ENCODE results near the gene CDSN.

The CDSN gene

GRCh38 chr6:31135710-31136109 is 15.5 kb upstream of the CDSN start:
- TF ChIP-seq CTCF (IDR thresholded peaks at IDR 0.05; ENCODE audit: control insufficient read depth, insufficient read depth, low read depth, low read length, missing control alignments), result no peak
- no peak overlapping the region for H3K4me3 ChIP-seq (ENCODE audit: control insufficient read depth, low read depth, low read length)
- no peak for DNase-seq (ENCODE audit: low read depth)

- no peak for DNase-seq (ENCODE audit: low read depth)
- no peak overlapping the region for H3K4me3 ChIP-seq (ENCODE audit: control insufficient read depth, low read depth, low read length)
- no peak for TF ChIP-seq CTCF (IDR thresholded peaks at IDR 0.05; ENCODE audit: control insufficient read depth, insufficient read depth, low read depth, low read length, missing control alignments)
Measured at GRCh38 chr6:31132806-31133205, 12.6 kb upstream of the CDSN start.

- TF ChIP-seq CTCF (IDR thresholded peaks at IDR 0.05; ENCODE audit: control insufficient read depth, insufficient read depth, low read depth, low read length, missing control alignments), result no peak
- DNase-seq (ENCODE audit: low read depth), result no peak
- H3K4me3 ChIP-seq (ENCODE audit: control insufficient read depth, low read depth, low read length), result no peak overlapping the region
Measured at GRCh38 chr6:31131595-31131994, 11.3 kb upstream of the CDSN start.

- no peak for DNase-seq (ENCODE audit: low read depth)
- no peak overlapping the region for H3K4me3 ChIP-seq (ENCODE audit: control insufficient read depth, low read depth, low read length)
- TF ChIP-seq CTCF (IDR thresholded peaks at IDR 0.05; ENCODE audit: control insufficient read depth, insufficient read depth, low read depth, low read length, missing control alignments), result no peak
Measured at GRCh38 chr6:31130751-31131150, 10.5 kb upstream of the CDSN start.

GRCh38 chr6:31129130-31129529 is 8.9 kb upstream of the CDSN start:
- H3K4me3 ChIP-seq (ENCODE audit: control insufficient read depth, low read depth, low read length), result no peak overlapping the region
- DNase-seq (ENCODE audit: low read depth), result no peak
- no peak for TF ChIP-seq CTCF (IDR thresholded peaks at IDR 0.05; ENCODE audit: control insufficient read depth, insufficient read depth, low read depth, low read length, missing control alignments)

- H3K4me3 ChIP-seq (ENCODE audit: control insufficient read depth, low read depth, low read length), result no peak overlapping the region
- no peak for DNase-seq (ENCODE audit: low read depth)
- peak; percentile 83 for TF ChIP-seq CTCF (IDR thresholded peaks at IDR 0.05; ENCODE audit: control insufficient read depth, insufficient read depth, low read depth, low read length, missing control alignments)
Measured at GRCh38 chr6:31128093-31128676, 7.9 kb upstream of the CDSN start.

All from AG09309 (cell line).